Ecto neural progenitor cell (in vitro differentiated cells): Measurements from ENCODE around the gene DYNLT2B.
"Not testable (repeated sequence)": the region's sequence is repeated elsewhere in the genome, so short reads cannot be mapped to it uniquely, and the experiment has no call there.

ENCODE experiments used
- DNase-seq: peaks from one replicate; pipeline ENCODE4 v3.0.0-alpha.2; 2018; ENCODE audit warnings: low spot score

DYNLT2B gene

GRCh38 chr3:196270499-196270898 lies 47.5 kb downstream of the DYNLT2B start:
- DNase-seq, result no peak

GRCh38 chr3:196268284-196269163 lies 49.5 kb downstream of the DYNLT2B start:
- DNase-seq, result no peak

- no peak for DNase-seq
Observed at GRCh38 chr3:196263819-196264218, 54.2 kb downstream of the DYNLT2B start.

DNA sequence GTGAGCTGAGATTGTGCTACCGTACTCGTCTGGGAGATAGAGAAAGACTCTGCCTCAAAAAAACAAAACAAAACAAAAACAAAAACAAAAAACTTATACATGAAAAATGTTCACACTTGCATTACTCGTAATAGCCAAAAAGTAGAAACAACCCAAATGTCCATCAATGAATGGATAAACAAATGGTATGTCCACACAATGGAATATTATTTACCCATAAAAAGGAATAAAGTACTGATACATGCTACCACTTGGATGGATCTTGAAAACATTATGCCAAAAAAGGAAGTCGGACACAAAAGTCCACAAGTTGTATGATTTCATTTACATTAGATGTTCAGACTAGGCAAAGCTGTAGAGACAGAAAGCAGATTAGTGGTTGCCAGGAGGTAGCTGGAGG lies 57.3 kb downstream of the DYNLT2B start:
- DNase-seq, result no peak

DNA sequence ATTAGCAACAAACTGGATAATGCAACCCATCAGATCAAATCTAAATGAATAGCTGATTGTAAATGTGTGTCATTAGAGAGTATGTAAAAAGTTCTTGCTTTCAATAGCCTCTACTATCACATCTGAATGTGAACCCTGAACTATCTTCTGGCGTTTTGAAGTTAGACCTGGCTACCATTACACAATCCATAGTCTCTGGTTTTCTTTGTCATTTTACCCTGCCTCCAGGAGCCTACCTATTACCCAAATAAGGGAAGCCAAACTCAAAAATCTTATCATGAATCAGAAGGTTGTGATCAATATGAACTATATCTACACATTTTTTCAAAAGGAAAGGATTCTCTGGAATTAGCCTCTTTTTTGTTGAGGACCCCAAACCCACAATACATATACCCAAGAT lies 62.3 kb downstream of the DYNLT2B start:
- no peak for DNase-seq

- no peak for DNase-seq
Observed at GRCh38 chr3:196254376-196255283, 63.4 kb downstream of the DYNLT2B start.

DNA sequence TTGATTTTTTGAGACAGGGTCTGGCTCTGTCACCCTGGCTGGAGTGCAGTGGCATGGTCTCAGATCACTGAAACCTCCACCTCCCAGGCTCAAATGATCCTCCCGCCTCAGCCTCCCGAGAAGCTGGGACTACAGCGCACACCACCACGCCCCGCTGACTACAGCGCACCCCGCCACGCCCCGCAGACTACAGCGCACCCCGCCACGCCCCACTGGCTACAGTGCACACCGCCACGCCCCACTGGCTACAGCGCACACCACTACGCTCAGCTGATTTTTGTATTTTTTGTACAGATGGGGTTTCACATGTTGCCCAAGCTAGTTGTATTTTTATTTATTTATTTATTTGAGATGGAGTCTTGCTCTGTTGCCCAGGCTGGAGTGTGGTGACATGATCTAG lies 66.1 kb downstream of the DYNLT2B start:
- DNase-seq, result no peak

- DNase-seq, result no peak
Observed at GRCh38 chr3:196246612-196247308, 71.3 kb downstream of the DYNLT2B start.

DNA sequence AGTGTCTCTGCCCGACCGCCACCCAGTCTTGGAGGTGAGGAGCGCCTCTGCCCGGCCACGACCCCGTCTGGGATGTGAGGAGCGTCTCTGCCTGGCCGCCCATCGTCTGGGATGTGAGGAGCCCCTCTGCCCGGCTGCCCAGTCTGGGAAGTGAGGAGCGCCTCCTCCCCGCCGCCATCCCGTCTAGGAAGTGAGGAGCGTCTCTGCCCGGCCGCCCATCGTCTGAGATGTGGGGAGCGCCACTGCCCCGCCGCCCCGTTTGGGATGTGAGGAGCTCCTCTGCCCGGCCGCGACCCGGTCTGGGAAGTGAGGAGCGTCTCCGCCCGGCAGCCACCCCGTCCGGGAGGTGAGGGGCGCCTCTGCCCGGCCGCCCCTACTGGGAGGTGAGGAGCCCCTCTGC lies 73.9 kb downstream of the DYNLT2B start:
- DNase-seq, result not testable (repeated sequence)

DNA sequence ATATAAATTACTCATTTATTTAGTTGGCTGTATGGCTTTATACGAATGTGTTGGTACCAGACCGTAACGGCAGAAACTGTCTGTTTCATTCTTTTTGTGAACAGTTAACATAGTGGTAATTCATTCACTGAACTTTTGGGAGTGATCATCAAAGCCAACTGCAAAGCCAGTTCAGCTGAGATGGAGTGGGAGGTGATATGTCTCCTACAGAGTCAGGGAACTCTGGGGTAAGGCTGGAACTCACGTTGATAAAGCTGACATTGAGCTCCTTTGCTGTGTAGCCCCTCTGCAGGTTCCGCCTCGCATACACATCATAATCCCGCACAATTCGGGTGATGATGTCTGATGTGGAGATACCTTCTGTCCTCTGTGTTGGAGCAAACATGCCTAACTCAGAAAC lies 76.3 kb downstream of the DYNLT2B start:
- no peak for DNase-seq
